Loucy (cell line): ENCODE data around the gene NCLN.

Experiments used
- EZH2phosphoT487 ChIP-seq: fragments of 200-600 bp; IDR thresholded peaks from 2 replicates; pipeline ENCODE4 v1.6.1; 2018; ENCODE audit warnings: antibody characterized with exemption, mild to moderate bottlenecking, moderate library complexity, borderline replicate concordance
- TF ChIP-seq, protein P1 (sequence below): fragments of 200-600 bp; sonication (generic); conservative IDR thresholded peaks from 2 replicates; pipeline ENCODE4 v1.5.1; 2014; ENCODE audit warnings: mild to moderate bottlenecking, antibody characterized with exemption, low read length

DNA sequence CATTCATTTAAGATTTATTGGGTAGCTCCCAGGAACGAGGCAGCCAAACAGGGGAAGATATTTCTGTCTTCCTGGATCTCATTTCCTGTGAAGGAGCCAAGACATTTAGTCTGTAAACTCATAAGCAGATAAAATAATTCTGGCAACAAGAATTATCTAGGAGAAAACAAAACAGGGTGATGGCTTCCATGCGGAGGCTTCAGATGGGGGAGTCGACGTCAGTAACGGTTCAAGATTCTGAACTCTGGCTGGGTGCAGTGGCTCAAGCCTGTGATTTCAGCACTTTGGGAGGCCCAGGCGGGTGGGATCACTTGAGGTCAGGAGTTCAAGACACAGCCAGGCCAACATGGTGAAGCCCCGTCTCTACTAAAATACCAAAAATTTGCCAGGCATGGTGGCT lies 48.6 kb upstream of the NCLN start:
- TF ChIP-seq, protein P1, sequence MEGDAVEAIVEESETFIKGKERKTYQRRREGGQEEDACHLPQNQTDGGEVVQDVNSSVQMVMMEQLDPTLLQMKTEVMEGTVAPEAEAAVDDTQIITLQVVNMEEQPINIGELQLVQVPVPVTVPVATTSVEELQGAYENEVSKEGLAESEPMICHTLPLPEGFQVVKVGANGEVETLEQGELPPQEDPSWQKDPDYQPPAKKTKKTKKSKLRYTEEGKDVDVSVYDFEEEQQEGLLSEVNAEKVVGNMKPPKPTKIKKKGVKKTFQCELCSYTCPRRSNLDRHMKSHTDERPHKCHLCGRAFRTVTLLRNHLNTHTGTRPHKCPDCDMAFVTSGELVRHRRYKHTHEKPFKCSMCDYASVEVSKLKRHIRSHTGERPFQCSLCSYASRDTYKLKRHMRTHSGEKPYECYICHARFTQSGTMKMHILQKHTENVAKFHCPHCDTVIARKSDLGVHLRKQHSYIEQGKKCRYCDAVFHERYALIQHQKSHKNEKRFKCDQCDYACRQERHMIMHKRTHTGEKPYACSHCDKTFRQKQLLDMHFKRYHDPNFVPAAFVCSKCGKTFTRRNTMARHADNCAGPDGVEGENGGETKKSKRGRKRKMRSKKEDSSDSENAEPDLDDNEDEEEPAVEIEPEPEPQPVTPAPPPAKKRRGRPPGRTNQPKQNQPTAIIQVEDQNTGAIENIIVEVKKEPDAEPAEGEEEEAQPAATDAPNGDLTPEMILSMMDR: no peak
- TF ChIP-seq EZH2phosphoT487: no peak
